Gastrocnemius medialis (tissue), 4 donors: Measurements from ENCODE around the gene RXRA. TPM values are rescaled to one million over a fixed set of nuclear protein-coding genes. Genes with fewer than 3 reads are reported as not detected.

Source experiments
- ATAC-seq, 2 donors: fragments of 150-250 bp; one replicate each; pipeline ENCODE4 v1.9.1; 2016
- DNase-seq, 2 donors: peaks; one replicate each; pipeline ENCODE4 v3.0.0-alpha.2; 2019
- H3K27ac ChIP-seq, 4 donors: fragments of 200-600 bp; sonication (generic); 1 replicate in 1 of 4; 2 replicates in 3 of 4; pipeline ENCODE4 v1.5.1; 2016 to 2018; ENCODE audit warnings: mild to moderate bottlenecking in 2 of 4, moderate library complexity in 1 of 4
- H3K27me3 ChIP-seq, 3 donors: fragments of 200-600 bp; sonication (generic) in 2 of 3; 1 replicate in 1 of 3; 2 replicates in 2 of 3; pipeline versions ENCODE4 v1.5.1 to v1.6.0; 2016 to 2019; ENCODE audit warnings: mild to moderate bottlenecking in 1 of 3, moderate library complexity in 1 of 3
- H3K36me3 ChIP-seq, 2 donors: fragments of 200-600 bp; sonication (generic) in 1 of 2; one replicate each; pipeline ENCODE4 v1.5.1; 2017 to 2018
- H3K4me1 ChIP-seq, 2 donors: fragments of 200-600 bp; sonication (generic) in 1 of 2; one replicate each; pipeline ENCODE4 v1.5.1; 2016 to 2017; ENCODE audit warnings: mild to moderate bottlenecking in 2 of 2
- H3K4me3 ChIP-seq, 4 donors: fragments of 200-600 bp; sonication (generic) in 3 of 4; 1 replicate in 1 of 4; 2 replicates in 3 of 4; pipeline ENCODE4 v1.5.1; 2016 to 2019; ENCODE audit warnings: mild to moderate bottlenecking in 2 of 4
- H3K9me3 ChIP-seq, 3 donors: fragments of 200-600 bp; sonication (generic) in 2 of 3; 1 replicate in 1 of 3; 2 replicates in 2 of 3; pipeline ENCODE4 v1.5.1; 2016 to 2019
- CTCF ChIP-seq, 5 experiments: fragments of 450-650 bp in 3 of 5; fragments of 200-600 bp in 2 of 5; sonication (generic) in 2 of 5; IDR thresholded peaks in 4 of 5; conservative IDR thresholded peaks in 1 of 5; 1 replicate in 4 of 5; 2 replicates in 1 of 5; pipeline ENCODE4 v1.5.1; 2016 to 2019; ENCODE audit warnings: antibody characterized with exemption in 5 of 5, mild to moderate bottlenecking in 3 of 5, moderate library complexity in 3 of 5
- POLR2A ChIP-seq, 2 donors: fragments of 450-650 bp; IDR thresholded peaks; one replicate each; pipeline ENCODE4 v1.6.1; 2017; ENCODE audit warnings: antibody characterized with exemption in 2 of 2, mild to moderate bottlenecking in 2 of 2, moderate library complexity in 2 of 2
- in situ Hi-C, 4 donors: fragments of 200-750 bp; cut with MboI; loops; one replicate each; pipeline versions ENCODE4 v1.15.0 to v1.8.0; 2017; ENCODE audit warnings: low sequenced_read_pairs in 4 of 4
- intact Hi-C: fragments of 100-400 bp; cut with DNase I; formaldehyde crosslinking; loops from one replicate; pipeline ENCODE4 v1.15.1; 2023; ENCODE audit warnings: low total_unique reads
- total RNA-seq, 4 donors: library from RNA; depleted of rRNA; stranded (reverse); fragments of >200 nt; gene quantifications; one replicate each; pipeline versions ENCODE4 v1.1.0 to v1.2.3, GENCODE V29; 2016

The RXRA gene
- total RNA-seq, 4 donors from 2014 or later = 70.8 to 224 (median 160) TPM

GRCh38 chr9:134360897-134361296 is 34.6 kb downstream of the RXRA start:
- peaks cover 78 to 87% of the 10 kb centered on the region in 2 donors for H3K4me1 ChIP-seq
- DNase-seq (no peak), ATAC-seq (no peak)
- H3K27ac ChIP-seq = peak overlapping the region; percentile 5 to 97 (median 93)
- no peaks in the 10 kb centered on the region for H3K9me3 ChIP-seq
- H3K36me3 ChIP-seq = no peaks in the 10 kb centered on the region
- TF ChIP-seq POLR2A (IDR thresholded peaks at IDR 0.05) (no peak), CTCF (IDR thresholded peaks at IDR 0.05 in 4 of 5, conservative IDR thresholded peaks at IDR 0.05 in 1 of 5) (no peak)
- intact Hi-C loops = loop anchor here (5.0 kb wide), 1 partner anchor 79 kb away; no protein-coding TSS in a partner anchor
- in situ Hi-C loops = no loop called here
- H3K4me3 ChIP-seq = no peak overlapping the region
- no peaks in the 10 kb centered on the region for H3K27me3 ChIP-seq

- Histone ChIP-seq H3K9me3 (no peaks in the 10 kb centered on the region), H3K4me3 (no peak overlapping the region), H3K27me3 (no peaks in the 10 kb centered on the region), H3K36me3 (no peaks in the 10 kb centered on the region), H3K4me1 (peaks cover 78 to 86% of the 10 kb centered on the region in 2 donors), H3K27ac (peak overlapping the region; percentile 5 to 97 (median 93))
- no peak for ATAC-seq
- intact Hi-C loops = loop anchor here (5.0 kb wide), 1 partner anchor 79 kb away; no protein-coding TSS in a partner anchor
- no peak for TF ChIP-seq CTCF (IDR thresholded peaks at IDR 0.05 in 4 of 5, conservative IDR thresholded peaks at IDR 0.05 in 1 of 5)
- no peak for TF ChIP-seq POLR2A (IDR thresholded peaks at IDR 0.05)
- in situ Hi-C loops = no loop called here
- no peak for DNase-seq
Measured at GRCh38 chr9:134361426-134361825, 35.2 kb downstream of the RXRA start.

GRCh38 chr9:134361843-134362414 is 35.7 kb downstream of the RXRA start:
- Histone ChIP-seq H3K27me3 (no peaks in the 10 kb centered on the region), H3K27ac (peak overlapping the region in 3 of 4 donors; percentile 92 to 97 (median 94)), H3K4me3 (no peak overlapping the region), H3K9me3 (no peaks in the 10 kb centered on the region), H3K36me3 (no peaks in the 10 kb centered on the region), H3K4me1 (peaks cover 78 to 86% of the 10 kb centered on the region in 2 donors)
- ATAC-seq (no peak), DNase-seq (no peak)
- in situ Hi-C loops = no loop called here
- TF ChIP-seq POLR2A (IDR thresholded peaks at IDR 0.05) (no peak), CTCF (IDR thresholded peaks at IDR 0.05 in 4 of 5, conservative IDR thresholded peaks at IDR 0.05 in 1 of 5) (no peak)
- intact Hi-C loops = loop anchor here (5.0 kb wide), 1 partner anchor 80 kb away; no protein-coding TSS in a partner anchor

- Histone ChIP-seq H3K36me3 (no peaks in the 10 kb centered on the region), H3K4me1 (peaks cover 78 to 88% of the 10 kb centered on the region in 2 donors), H3K27me3 (no peaks in the 10 kb centered on the region), H3K4me3 (no peak overlapping the region), H3K27ac (peak overlapping the region; percentile 92 to 97 (median 96)), H3K9me3 (no peaks in the 10 kb centered on the region)
- intact Hi-C loops (loop anchor here (5.0 kb wide), 1 partner anchor 81 kb away; no protein-coding TSS in a partner anchor), in situ Hi-C loops (no loop called here)
- peak in 1 of 2 donors; percentile 18 for TF ChIP-seq POLR2A (IDR thresholded peaks at IDR 0.05)
- TF ChIP-seq CTCF (IDR thresholded peaks at IDR 0.05 in 4 of 5, conservative IDR thresholded peaks at IDR 0.05 in 1 of 5) = no peak
- DNase-seq = peak; percentile 52 to 72
- ATAC-seq = no peak
Measured at GRCh38 chr9:134363450-134363849, 37.2 kb downstream of the RXRA start.
